CD14-positive monocyte (primary cell): ENCODE measurements around the gene NTM. TPM values are rescaled to one million over a fixed set of nuclear protein-coding genes. Genes with fewer than 3 reads are reported as not detected.

ENCODE experiments used
- DNase-seq, 3 donors: peaks; one replicate each; pipeline ENCODE4 v3.0.0-alpha.2; 2011 to 2022
- H2AFZ ChIP-seq: 2 replicates; pipeline ENCODE4 v1.6.0; 2012; ENCODE audit warnings: mild to moderate bottlenecking, low read depth, low read length, inconsistent platforms; ENCODE audit not compliant: insufficient read depth, poor library complexity, severe bottlenecking
- H3K27ac ChIP-seq, 2 donors: 1 replicate in 1 of 2; 2 replicates in 1 of 2; pipeline ENCODE4 v1.5.1; 2012 to 2013; ENCODE audit warnings: low read length in 2 of 2, control low read depth in 1 of 2, inconsistent platforms in 1 of 2, low read depth in 1 of 2, mild to moderate bottlenecking in 1 of 2
- H3K27me3 ChIP-seq, 2 donors: one replicate each; pipeline versions ENCODE4 v1.6.0 to v1.6.1; 2011 to 2013; ENCODE audit warnings: low read length in 2 of 2; ENCODE audit not compliant: control insufficient read depth in 2 of 2, insufficient read depth in 2 of 2
- H3K36me3 ChIP-seq, 2 donors: replicated peaks in 1 of 2; 1 replicate in 1 of 2; 2 replicates in 1 of 2; pipeline versions ENCODE4 v1.5.1 to v1.6.1; 2012 to 2013; ENCODE audit warnings: low read length in 2 of 2, control low read depth in 1 of 2, inconsistent platforms in 1 of 2, mild to moderate bottlenecking in 1 of 2; ENCODE audit not compliant: insufficient read depth in 2 of 2, control insufficient read depth in 1 of 2
- H3K4me1 ChIP-seq, 2 donors: 1 replicate in 1 of 2; 2 replicates in 1 of 2; pipeline versions ENCODE4 v1.5.1 to v1.6.1; 2012 to 2013; ENCODE audit warnings: low read length in 2 of 2, control low read depth in 1 of 2, inconsistent platforms in 1 of 2, mild to moderate bottlenecking in 1 of 2, moderate library complexity in 1 of 2; ENCODE audit not compliant: insufficient read depth in 2 of 2, control insufficient read depth in 1 of 2
- H3K4me2 ChIP-seq: replicated peaks from 2 replicates; pipeline ENCODE3; 2012; ENCODE audit warnings: low read length, moderate library complexity, mild to moderate bottlenecking; ENCODE audit not compliant: poor library complexity, severe bottlenecking; ENCODE audit errors: extremely low read depth
- H3K4me3 ChIP-seq, 3 experiments: fragments of 200-600 bp in 1 of 3; sonication (generic) in 1 of 3; replicated peaks in 1 of 3; 1 replicate in 2 of 3; 2 replicates in 1 of 3; pipeline ENCODE4 v1.5.1; 2011 to 2013; ENCODE audit warnings: low read length in 3 of 3, mild to moderate bottlenecking in 3 of 3, control low read depth in 2 of 3, low read depth in 2 of 3, inconsistent platforms in 1 of 3, moderate library complexity in 1 of 3
- H3K79me2 ChIP-seq: 2 replicates; pipeline ENCODE4 v1.6.0; 2012; ENCODE audit warnings: mild to moderate bottlenecking, control low read depth, inconsistent platforms, low read length, moderate library complexity; ENCODE audit not compliant: insufficient read depth
- H3K9ac ChIP-seq: 2 replicates; pipeline ENCODE4 v1.6.0; 2017; ENCODE audit warnings: low read length, mild to moderate bottlenecking; ENCODE audit not compliant: insufficient read depth, poor library complexity, severe bottlenecking
- H3K9me3 ChIP-seq, 2 donors: replicated peaks in 1 of 2; 1 replicate in 1 of 2; 2 replicates in 1 of 2; pipeline versions ENCODE4 v1.5.1 to v1.6.1; 2012 to 2013; ENCODE audit warnings: low read length in 2 of 2, control low read depth in 1 of 2; ENCODE audit not compliant: control insufficient read depth in 1 of 2, insufficient read depth in 1 of 2
- H4K20me1 ChIP-seq: 2 replicates; pipeline ENCODE4 v1.6.0; 2012; ENCODE audit warnings: mild to moderate bottlenecking, low read length, control low read depth, moderate library complexity; ENCODE audit not compliant: insufficient read depth
- H3K27ac Mint-ChIP-seq, 7 donors: one replicate each; pipeline ENCODE4 v1.8.0; 2020; ENCODE audit warnings: mild to moderate bottlenecking in 7 of 7, mixed read lengths in 7 of 7, moderate library complexity in 6 of 7, inconsistent platforms in 2 of 7
- H3K27me3 Mint-ChIP-seq, 3 donors: one replicate each; pipeline ENCODE4 v1.8.0; 2021 to 2022; ENCODE audit warnings: low read depth in 3 of 3, mild to moderate bottlenecking in 3 of 3, mixed read lengths in 3 of 3, moderate library complexity in 3 of 3, inconsistent platforms in 1 of 3
- H3K36me3 Mint-ChIP-seq, 2 donors: one replicate each; pipeline ENCODE4 v1.8.0; 2020; ENCODE audit warnings: mixed read lengths in 2 of 2, inconsistent platforms in 1 of 2, mild to moderate bottlenecking in 1 of 2
- H3K4me1 Mint-ChIP-seq: one replicate; pipeline ENCODE4 v1.8.0; 2020; ENCODE audit warnings: mild to moderate bottlenecking, mixed read lengths
- H3K4me3 Mint-ChIP-seq, 2 donors: one replicate each; pipeline ENCODE4 v1.8.0; 2020; ENCODE audit warnings: mild to moderate bottlenecking in 2 of 2, mixed read lengths in 2 of 2, moderate library complexity in 1 of 2
- H3K9me3 Mint-ChIP-seq, 7 donors: one replicate each; pipeline ENCODE4 v1.8.0; 2020 to 2022; ENCODE audit warnings: mixed read lengths in 7 of 7, mild to moderate bottlenecking in 6 of 7, moderate library complexity in 6 of 7, inconsistent platforms in 2 of 7
- WGBS: methylation state at CpG from one replicate; pipeline ENCODE4 v1.1.5; 2013; ENCODE audit warnings: missing lambda C conversion rate; ENCODE audit not compliant: insufficient coverage; 5-methylcytosine and 5-hydroxymethylcytosine counted together
- intact Hi-C, 2 donors: fragments of 100-400 bp; cut with micrococcal nuclease; formaldehyde crosslinking; loops; one replicate each; pipeline versions ENCODE4 v1.15.0 to v1.15.1; 2023
- polyA plus RNA-seq, 3 donors: library from polyadenylated mRNA; depleted of rRNA in 1 of 3; unstranded in 2 of 3; stranded (reverse) in 1 of 3; fragments of 300-500 nt in 2 of 3; fragments of >200 nt in 1 of 3; fragmentation: Illumina TruSeq in 2 of 3; gene quantifications; 1 replicate in 2 of 3; 2 replicates in 1 of 3; pipeline ENCODE4 v1.2.3, GENCODE V29; 2012 to 2021
- TF ChIP-seq, protein P1 (sequence below): fragments of 200-600 bp; IDR thresholded peaks from one replicate; pipeline ENCODE4 v1.8.0; 2022; ENCODE audit warnings: antibody characterized with exemption, mild to moderate bottlenecking

The NTM gene
- polyA plus RNA-seq, 3 donors, result not detected

DNA sequence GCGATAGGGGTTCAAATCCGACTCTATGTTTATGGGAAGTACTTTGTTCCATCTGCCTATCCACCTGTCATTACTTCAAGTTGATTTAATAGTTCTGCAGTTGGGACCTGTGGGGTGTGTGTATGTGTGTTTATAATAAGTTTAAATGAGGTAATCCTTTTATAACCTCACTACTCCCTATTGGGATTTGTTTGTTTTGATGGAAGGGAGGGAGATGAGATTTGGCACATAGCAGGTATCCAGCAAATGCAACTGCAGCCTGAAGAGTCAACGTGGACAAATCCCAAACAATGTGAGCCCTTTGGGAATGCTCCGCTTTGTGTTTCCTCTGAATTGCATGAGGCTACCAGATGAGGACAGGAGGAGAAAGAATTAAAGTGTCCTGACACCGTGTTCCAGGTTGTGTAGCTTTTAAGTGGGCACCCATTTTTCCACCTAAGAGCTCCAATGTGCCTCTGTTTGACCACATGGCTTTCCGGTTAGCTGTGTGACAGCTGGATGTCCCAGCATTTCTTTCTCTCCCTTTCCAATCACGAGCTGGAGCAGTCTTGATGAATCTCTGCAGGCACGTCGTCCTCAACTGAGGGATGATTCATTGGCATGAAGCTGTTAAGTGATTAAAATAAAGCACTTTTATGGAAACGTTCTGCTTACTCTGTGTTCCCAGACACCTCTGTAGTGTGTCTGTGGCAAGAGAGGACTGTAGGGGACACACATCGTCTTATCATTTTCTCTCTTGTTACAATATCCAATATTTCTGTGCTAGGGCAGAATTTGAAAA lies 610.7 kb downstream of the NTM start:
- Histone ChIP-seq H2AFZ (no peak overlapping the region), H3K27ac (no peak overlapping the region), H3K9me3 (peaks cover 0 to 5% of the 10 kb centered on the region in 2 donors), H3K27me3 (no peaks in the 10 kb centered on the region), H3K9ac (no peak overlapping the region), H3K4me1 (no peaks in the 10 kb centered on the region), H4K20me1 (no peaks in the 10 kb centered on the region), H3K4me2 (no peak overlapping the region), H3K79me2 (no peaks in the 10 kb centered on the region), H3K36me3 (no peaks in the 10 kb centered on the region), H3K4me3 (no peak overlapping the region)
- Mint-ChIP-seq H3K4me3 (no peak overlapping the region), H3K27ac (no peak overlapping the region), H3K36me3 (no peaks in the 10 kb centered on the region), H3K27me3 (peaks cover 0 to 14% (median 1%) of the 10 kb centered on the region in 3 donors), H3K4me1 (no peaks in the 10 kb centered on the region), H3K9me3 (peaks cover 2 to 4% (median 2%) of the 10 kb centered on the region in 7 donors)
- TF ChIP-seq, protein P1, sequence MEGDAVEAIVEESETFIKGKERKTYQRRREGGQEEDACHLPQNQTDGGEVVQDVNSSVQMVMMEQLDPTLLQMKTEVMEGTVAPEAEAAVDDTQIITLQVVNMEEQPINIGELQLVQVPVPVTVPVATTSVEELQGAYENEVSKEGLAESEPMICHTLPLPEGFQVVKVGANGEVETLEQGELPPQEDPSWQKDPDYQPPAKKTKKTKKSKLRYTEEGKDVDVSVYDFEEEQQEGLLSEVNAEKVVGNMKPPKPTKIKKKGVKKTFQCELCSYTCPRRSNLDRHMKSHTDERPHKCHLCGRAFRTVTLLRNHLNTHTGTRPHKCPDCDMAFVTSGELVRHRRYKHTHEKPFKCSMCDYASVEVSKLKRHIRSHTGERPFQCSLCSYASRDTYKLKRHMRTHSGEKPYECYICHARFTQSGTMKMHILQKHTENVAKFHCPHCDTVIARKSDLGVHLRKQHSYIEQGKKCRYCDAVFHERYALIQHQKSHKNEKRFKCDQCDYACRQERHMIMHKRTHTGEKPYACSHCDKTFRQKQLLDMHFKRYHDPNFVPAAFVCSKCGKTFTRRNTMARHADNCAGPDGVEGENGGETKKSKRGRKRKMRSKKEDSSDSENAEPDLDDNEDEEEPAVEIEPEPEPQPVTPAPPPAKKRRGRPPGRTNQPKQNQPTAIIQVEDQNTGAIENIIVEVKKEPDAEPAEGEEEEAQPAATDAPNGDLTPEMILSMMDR, result no peak
- WGBS, result 75% methylated on average over 2 of the region's 11 CpGs
- intact Hi-C loops, result no loop called here
- no peak for DNase-seq

GRCh38 chr11:131982154-131982553 lies 611.7 kb downstream of the NTM start:
- peaks cover 0 to 5% of the 10 kb centered on the region in 2 donors for H3K9me3 ChIP-seq
- H3K27me3 ChIP-seq, result no peaks in the 10 kb centered on the region
- WGBS, result 55% methylated on average over 3 of the region's 3 CpGs
- H3K4me3 Mint-ChIP-seq, result no peak overlapping the region
- no peaks in the 10 kb centered on the region for H3K4me1 ChIP-seq
- no peaks in the 10 kb centered on the region for H4K20me1 ChIP-seq
- no peak overlapping the region for H3K27ac ChIP-seq
- no peaks in the 10 kb centered on the region for H3K36me3 Mint-ChIP-seq
- peaks cover 0 to 14% (median 1%) of the 10 kb centered on the region in 3 donors for H3K27me3 Mint-ChIP-seq
- TF ChIP-seq, protein P1, result no peak
- no peak overlapping the region for H3K4me2 ChIP-seq
- no peak overlapping the region for H2AFZ ChIP-seq
- no peaks in the 10 kb centered on the region for H3K79me2 ChIP-seq
- no peaks in the 10 kb centered on the region for H3K4me1 Mint-ChIP-seq
- H3K9ac ChIP-seq, result no peak overlapping the region
- H3K9me3 Mint-ChIP-seq, result peaks cover 2 to 4% (median 2%) of the 10 kb centered on the region in 7 donors
- no peak overlapping the region for H3K27ac Mint-ChIP-seq
- no peak overlapping the region for H3K4me3 ChIP-seq
- no peak for DNase-seq
- intact Hi-C loops, result no loop called here
- no peaks in the 10 kb centered on the region for H3K36me3 ChIP-seq
